SIG-M5 treated with dmso at 0.1 percent for 504 hours (cell line): ENCODE measurements around the gene SLC4A9.

Experiments
- DNase-seq: peaks from one replicate; lab custom pipeline; 2025; ENCODE audit not compliant: unreplicated experiment; lab: John Stamatoyannopoulos, UW

The SLC4A9 gene

GRCh38 chr5:140361901-140362300 lies 1.9 kb downstream of the SLC4A9 start:
- no peak for DNase-seq

- DNase-seq = no peak
Observed at GRCh38 chr5:140362311-140362710, 2.3 kb downstream of the SLC4A9 start.

- peak; percentile 59 for DNase-seq
Observed at GRCh38 chr5:140362875-140363630, 3.1 kb downstream of the SLC4A9 start.

- DNase-seq = no peak
Observed at GRCh38 chr5:140363631-140364471, 3.9 kb downstream of the SLC4A9 start.

- DNase-seq = no peak
Observed at GRCh38 chr5:140364472-140364765, 4.4 kb downstream of the SLC4A9 start.

GRCh38 chr5:140365282-140365681 lies 5.3 kb downstream of the SLC4A9 start:
- DNase-seq = no peak

GRCh38 chr5:140365941-140366340 lies 5.9 kb downstream of the SLC4A9 start:
- DNase-seq = no peak

GRCh38 chr5:140366589-140367255 lies 6.7 kb downstream of the SLC4A9 start:
- DNase-seq = no peak

GRCh38 chr5:140367256-140368013 lies 7.4 kb downstream of the SLC4A9 start:
- no peak for DNase-seq

GRCh38 chr5:140371356-140372151 lies 11.6 kb downstream of the SLC4A9 start:
- DNase-seq = no peak

- DNase-seq = peak; percentile 14
Observed at GRCh38 chr5:140372971-140373487, 13.0 kb downstream of the SLC4A9 start.

- no peak for DNase-seq
Observed at GRCh38 chr5:140381351-140381750, 21.4 kb downstream of the SLC4A9 start.

- DNase-seq = no peak
Observed at GRCh38 chr5:140381972-140382371, 22.0 kb downstream of the SLC4A9 start.

- no peak for DNase-seq
Observed at GRCh38 chr5:140382866-140383265, 22.9 kb downstream of the SLC4A9 start.

- DNase-seq = no peak
Observed at GRCh38 chr5:140383300-140383699, 23.3 kb downstream of the SLC4A9 start.

- DNase-seq = no peak
Observed at GRCh38 chr5:140388052-140388451, 28.1 kb downstream of the SLC4A9 start.

- DNase-seq = no peak
Observed at GRCh38 chr5:140391312-140391711, 31.3 kb downstream of the SLC4A9 start.

GRCh38 chr5:140391732-140392131 lies 31.7 kb downstream of the SLC4A9 start:
- no peak for DNase-seq

- no peak for DNase-seq
Observed at GRCh38 chr5:140393738-140394137, 33.7 kb downstream of the SLC4A9 start.

- DNase-seq = peak; percentile 69
Observed at GRCh38 chr5:140398379-140398811, 38.4 kb downstream of the SLC4A9 start.
